ENCODE measurements around the gene VAV3.
"Not testable (repeated sequence)": the region's sequence is repeated elsewhere in the genome, so short reads cannot be mapped to it uniquely, and the experiment has no call there.

Gene VAV3

GRCh38 chr1:107883562-107883961, 81.4 kb downstream of the VAV3 start:
- peak in 1 of 2 experiments; percentile 30 for DNase-seq

GRCh38 chr1:107879927-107880326, 85.1 kb downstream of the VAV3 start:
- DNase-seq = no peak

DNA sequence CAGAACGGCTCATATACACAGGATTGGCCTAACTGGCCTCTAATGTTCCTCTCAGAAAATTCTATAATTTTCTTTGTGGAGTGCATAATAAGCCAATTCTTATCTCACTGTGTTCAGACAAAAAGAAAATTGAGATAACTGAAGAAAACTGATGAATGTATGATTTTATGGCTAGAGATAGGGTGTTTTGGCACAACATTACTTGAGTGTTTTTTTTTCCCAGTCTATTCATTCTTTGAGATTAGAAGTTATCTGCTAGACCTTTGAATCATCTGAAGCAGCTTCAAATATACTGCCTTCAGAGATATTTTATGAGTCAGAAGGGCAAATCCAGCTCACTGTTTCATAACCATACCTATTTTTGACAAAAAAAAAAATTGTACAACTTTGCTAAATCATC, 85.6 kb downstream of the VAV3 start:
- DNase-seq = no peak

DNA sequence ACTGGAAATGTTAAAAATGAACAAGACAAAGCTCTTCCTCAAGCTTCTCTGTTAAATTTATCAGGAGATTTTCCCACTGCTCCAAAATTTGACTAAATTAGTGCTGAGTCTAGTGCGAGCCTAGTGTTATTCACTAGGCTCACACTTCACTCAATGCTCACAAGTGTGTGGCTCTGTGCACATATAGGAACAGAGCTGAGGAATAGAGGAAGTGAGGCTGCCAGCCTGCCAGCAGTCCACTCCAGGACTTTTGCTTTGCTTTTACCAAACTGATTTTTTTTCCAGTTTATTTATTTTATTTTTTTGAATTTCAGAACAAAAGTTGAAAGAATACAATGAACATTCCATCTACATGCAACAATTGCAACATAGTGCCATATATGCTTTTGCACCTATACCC, 87.2 kb downstream of the VAV3 start:
- no peak for DNase-seq

GRCh38 chr1:107877092-107877491, 87.9 kb downstream of the VAV3 start:
- peak in 1 of 2 experiments; percentile 68 for DNase-seq

DNA sequence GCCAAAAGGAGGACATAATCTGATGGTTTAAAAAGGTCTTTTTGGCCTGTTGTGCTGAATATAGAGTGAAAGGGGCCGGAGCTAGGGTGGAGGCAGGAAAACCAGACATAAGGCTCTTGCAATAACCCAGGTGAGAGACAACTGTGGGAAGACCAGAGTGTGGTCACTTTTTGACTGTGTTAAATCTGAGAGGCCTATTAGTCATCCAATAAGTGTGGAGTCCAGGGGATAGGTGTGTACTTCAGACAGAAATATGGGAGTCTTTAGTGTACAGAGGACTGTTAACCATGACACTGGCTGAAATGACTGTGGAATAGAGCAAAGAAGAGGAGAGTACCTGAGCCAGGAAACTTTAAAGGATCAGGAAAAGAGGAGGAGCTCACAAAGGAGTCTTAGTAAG, 89.3 kb downstream of the VAV3 start:
- DNase-seq = no peak

GRCh38 chr1:107874221-107874620, 90.8 kb downstream of the VAV3 start:
- DNase-seq = no peak

- no peak for DNase-seq
These were observed 93.1 kb downstream of the VAV3 start for GRCh38 chr1:107871687-107872395.

- no peak for DNase-seq
These were observed 93.7 kb downstream of the VAV3 start for GRCh38 chr1:107871259-107871658.

DNA sequence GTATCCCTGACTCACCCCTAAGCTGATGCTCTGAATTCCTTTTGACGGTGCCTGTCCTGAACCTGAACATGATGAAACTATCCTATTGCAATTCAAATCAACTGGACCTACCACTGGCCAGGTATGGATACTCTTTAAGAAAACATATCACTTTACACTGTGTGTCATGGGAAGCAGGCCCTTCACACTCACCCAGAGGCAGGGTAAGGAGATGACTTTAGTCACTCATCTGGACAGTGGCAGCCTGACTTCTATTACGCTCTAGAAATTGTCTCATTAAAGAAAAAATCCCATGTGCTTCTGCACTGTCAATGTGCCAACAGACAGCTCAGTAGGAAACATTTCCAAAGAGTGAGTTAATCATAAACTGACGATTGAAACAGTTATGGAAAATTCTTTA, 94.3 kb downstream of the VAV3 start:
- DNase-seq = peak in 1 of 2 experiments; percentile 55

DNA sequence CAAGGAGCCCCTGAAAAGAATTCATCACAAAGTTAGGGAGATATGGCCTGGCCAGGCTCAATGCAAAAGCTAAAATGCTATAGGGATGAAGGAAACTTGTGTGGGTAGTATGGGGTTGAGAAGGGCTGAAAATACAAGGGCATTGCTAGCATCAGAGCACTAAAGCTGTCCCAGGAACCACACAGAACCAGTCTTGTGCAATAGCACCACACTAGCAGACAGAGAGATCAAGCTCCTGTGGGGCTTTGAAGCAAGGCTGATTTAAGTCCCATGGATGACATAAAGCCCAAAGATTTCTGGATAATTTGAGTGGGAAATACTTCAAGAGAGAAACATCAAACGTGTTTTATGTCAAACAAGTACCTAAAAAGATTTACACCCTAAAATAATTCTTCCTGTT, 97.1 kb downstream of the VAV3 start:
- no peak for DNase-seq

DNA sequence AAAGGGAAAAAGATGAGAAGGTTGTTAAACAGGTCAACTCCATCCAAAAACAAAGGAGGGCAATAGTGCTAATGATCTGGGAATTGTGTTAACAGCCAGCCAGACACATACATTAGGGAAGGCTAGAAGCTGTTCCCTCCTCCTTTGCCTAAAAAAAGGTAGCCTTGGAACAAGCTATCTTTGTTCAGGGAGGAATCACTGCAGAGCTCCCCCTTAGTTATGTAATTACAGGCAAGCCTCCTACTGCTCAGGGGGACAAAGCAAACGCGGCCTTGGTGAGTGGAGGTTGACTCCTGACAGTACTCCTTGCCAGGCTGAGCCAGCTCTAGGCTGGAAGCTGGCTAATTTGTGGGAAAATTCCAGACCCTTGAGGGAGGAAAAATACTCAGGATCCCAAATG, 97.6 kb downstream of the VAV3 start:
- no peak for DNase-seq

DNA sequence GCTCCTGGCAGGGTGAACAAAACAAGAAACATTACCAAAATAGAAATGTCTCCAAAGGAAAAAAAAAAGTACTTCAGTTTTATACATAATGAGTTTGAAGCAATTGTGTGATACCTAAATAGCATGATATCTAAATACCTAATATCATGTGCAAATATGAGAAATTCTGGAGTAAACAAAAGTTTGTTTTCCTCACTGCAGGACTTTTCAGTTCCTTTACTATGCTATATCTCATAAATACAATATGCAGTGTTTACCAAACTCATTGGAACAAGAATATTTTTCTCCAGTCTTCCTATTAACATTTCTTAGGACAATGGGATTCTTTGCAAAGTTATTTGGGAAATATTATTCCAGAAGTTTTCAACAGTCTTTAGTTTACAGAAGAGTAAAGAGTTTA, 98.1 kb downstream of the VAV3 start:
- DNase-seq = no peak

- no peak for DNase-seq
These were observed 99.4 kb downstream of the VAV3 start for GRCh38 chr1:107865627-107866026.

DNA sequence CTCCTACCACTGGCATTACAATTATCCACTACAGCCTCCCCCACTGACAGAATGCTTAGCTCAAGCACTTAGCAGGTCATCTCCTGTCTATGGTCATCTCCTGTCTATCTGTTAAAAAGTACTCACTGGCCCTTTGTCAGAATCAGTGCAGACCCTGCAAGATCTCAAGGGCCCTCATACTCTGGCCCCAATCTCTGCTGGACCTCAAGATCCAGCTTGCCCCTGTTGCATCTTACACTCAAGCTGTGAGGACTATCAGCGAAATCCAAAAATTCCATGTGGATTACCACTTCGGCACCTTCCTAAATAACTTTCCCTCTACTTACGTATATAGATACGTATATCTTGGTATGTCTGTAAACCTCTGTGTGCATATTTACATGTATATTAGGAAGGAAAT, 101.6 kb downstream of the VAV3 start:
- DNase-seq = no peak

DNA sequence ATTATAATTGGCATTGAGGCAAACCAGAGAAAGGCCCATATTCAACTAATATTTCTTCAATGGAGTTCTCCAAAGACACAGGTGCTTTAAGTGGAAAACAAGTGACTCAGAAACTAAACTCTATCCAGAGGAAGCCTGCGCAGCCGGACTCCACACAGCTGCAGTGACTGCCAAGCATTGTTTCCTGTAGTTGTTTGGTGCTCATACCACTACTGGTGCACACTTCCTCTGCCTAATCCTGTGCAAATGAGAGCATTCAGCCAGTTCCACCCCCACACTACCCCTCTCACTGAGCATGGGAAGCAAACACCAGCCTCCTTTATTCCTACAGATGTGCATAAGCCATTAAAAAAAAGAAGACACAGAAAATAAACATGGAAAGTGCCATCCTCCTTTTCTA, 102.9 kb downstream of the VAV3 start:
- no peak for DNase-seq

DNA sequence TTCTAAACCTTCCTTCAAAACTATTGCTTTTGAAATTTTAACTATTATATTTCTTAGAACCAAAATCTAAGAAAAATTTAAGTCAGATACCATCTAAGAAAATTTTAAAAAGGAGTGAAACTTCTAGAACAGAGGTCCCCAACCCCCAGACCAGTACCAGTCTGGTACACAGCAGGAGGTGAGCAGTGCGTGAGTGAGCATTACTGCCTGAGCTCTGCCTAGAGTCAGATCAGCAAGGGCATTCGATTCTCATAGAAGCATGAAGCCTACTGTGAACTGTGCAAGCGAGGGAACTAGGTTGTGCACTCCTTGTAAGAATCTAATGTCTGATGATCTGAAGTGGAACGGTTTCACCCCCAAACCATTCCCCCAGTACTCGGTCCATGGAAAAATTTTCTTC, 106.7 kb downstream of the VAV3 start:
- DNase-seq = no peak

GRCh38 chr1:107851418-107851817, 113.6 kb downstream of the VAV3 start:
- DNase-seq = no peak

GRCh38 chr1:107844541-107845194, 120.3 kb downstream of the VAV3 start:
- DNase-seq = not testable (repeated sequence)

DNA sequence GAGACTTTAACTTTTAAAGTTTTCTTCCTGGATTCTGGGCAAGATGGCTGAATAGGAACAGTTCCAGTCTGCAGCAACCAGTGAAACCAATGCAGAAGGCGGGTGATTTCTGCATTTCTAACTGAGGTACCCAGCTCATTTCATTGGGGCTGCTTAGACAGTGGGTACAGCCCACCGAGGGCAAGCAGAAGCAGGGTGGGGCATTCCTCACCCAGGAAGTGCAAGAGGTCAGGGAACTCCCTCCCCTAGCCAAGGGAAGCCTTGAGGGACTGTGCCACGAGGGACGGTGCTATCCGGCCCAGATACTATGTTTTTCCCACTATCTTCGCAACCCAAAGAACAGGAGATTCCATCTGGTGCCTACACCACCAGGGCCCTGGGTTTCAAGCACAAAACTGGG, 121.0 kb downstream of the VAV3 start:
- no peak for DNase-seq

GRCh38 chr1:107842241-107842640, 122.7 kb downstream of the VAV3 start:
- no peak for DNase-seq

DNA sequence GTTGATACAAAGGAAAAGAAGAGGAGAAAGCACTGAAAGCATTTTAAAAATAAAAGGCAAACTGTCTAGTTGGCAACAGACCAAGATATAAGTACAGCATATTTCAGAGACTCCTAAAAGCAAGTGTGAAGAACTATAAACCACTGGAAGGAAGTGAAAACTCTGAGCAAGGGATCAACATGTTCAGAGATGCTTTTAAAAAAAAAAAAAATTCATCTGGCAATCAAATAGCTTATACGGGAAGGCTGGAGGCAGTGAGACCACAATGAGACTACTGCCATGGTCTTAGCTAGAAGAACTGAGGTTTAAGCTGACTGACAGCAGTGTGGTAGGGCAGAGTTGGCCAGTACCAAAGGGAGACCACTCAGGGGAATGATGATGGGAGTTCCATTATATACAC, 124.3 kb downstream of the VAV3 start:
- DNase-seq = no peak

GRCh38 chr1:107838056-107838455, 126.9 kb downstream of the VAV3 start:
- no peak for DNase-seq

DNA sequence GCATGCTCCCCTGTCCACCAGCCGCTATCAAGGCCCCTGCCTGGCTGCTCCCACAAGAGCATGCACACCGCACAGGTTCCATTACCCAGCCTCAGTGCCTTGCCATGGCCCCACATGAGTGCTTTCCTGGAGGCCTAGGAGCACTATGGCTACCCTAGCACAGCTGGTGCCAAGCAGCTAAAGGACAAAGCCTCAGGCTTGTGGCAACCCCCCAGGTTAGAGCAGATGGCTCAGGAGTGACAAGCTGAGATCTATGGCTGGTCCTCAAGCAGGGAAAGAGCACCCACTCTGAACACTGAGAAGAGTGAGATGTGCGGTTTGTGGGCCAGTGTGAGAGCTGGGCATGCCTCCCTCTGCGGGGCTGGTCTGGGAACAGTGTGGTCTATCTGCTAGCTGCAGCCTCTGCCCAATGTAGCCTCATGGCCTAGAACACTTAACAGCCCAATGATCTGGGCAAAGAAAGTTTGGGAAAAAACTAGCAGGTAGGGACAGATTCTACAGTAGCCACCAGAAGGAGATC, 129.8 kb downstream of the VAV3 start:
- DNase-seq = no peak

- no peak for DNase-seq
These were observed 131.9 kb downstream of the VAV3 start for GRCh38 chr1:107833061-107833460.
